Keratinocyte (primary cell): Measurements from ENCODE around the gene TCFL5.

Source experiments
- EZH2 ChIP-seq: IDR thresholded peaks from one replicate; pipeline ENCODE4 v1.6.1; 2012; ENCODE audit warnings: inconsistent platforms, mild to moderate bottlenecking, low read length, moderate library complexity
- TF ChIP-seq, protein P1 (sequence below), 3 experiments: IDR thresholded peaks in 1 of 3; conservative IDR thresholded peaks in 1 of 3; optimal IDR thresholded peaks in 1 of 3; 2 replicates in 2 of 3; 3 replicates in 1 of 3; pipeline versions ENCODE3 to v1.5.1; 2011; ENCODE audit warnings: low read length in 3 of 3, mild to moderate bottlenecking in 3 of 3, moderate library complexity in 2 of 3, control low read depth in 1 of 3, inconsistent platforms in 1 of 3; ENCODE audit not compliant: insufficient read depth in 2 of 3; ENCODE audit errors: extremely low read depth in 1 of 3

- TF ChIP-seq, protein P1, sequence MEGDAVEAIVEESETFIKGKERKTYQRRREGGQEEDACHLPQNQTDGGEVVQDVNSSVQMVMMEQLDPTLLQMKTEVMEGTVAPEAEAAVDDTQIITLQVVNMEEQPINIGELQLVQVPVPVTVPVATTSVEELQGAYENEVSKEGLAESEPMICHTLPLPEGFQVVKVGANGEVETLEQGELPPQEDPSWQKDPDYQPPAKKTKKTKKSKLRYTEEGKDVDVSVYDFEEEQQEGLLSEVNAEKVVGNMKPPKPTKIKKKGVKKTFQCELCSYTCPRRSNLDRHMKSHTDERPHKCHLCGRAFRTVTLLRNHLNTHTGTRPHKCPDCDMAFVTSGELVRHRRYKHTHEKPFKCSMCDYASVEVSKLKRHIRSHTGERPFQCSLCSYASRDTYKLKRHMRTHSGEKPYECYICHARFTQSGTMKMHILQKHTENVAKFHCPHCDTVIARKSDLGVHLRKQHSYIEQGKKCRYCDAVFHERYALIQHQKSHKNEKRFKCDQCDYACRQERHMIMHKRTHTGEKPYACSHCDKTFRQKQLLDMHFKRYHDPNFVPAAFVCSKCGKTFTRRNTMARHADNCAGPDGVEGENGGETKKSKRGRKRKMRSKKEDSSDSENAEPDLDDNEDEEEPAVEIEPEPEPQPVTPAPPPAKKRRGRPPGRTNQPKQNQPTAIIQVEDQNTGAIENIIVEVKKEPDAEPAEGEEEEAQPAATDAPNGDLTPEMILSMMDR (optimal IDR thresholded peaks at IDR 0.05 in 1 of 3, IDR thresholded peaks at IDR 0.05 in 1 of 3, conservative IDR thresholded peaks at IDR 0.05 in 1 of 3; ENCODE audit: extremely low read depth in 1 of 3, insufficient read depth in 2 of 3, low read length in 3 of 3): no peak
- TF ChIP-seq EZH2: no peak
Measured at GRCh38 chr20:62881662-62882395, 20.2 kb upstream of the TCFL5 start.
